RWPE2 (cell line): ENCODE results near the gene FYB1.

Experiments
- ATAC-seq: fragments of 200-7000 bp; cut with Tn5 transposase; 3 replicates; pipeline ENCODE4 v1.9.1; 2021; ENCODE audit warnings: low read depth
- DNase-seq: peaks from one replicate; pipeline ENCODE4 v3.0.0-alpha.2; 2020; ENCODE audit warnings: low spot score
- H3K27ac ChIP-seq: fragments of 450-650 bp; 2 replicates; pipeline ENCODE4 v1.5.1; 2017; ENCODE audit warnings: mild to moderate bottlenecking; ENCODE audit not compliant: poor library complexity, severe bottlenecking
- H3K27me3 ChIP-seq: fragments of 250-450 bp; sonication (Bioruptor Pico); 2 replicates; pipeline ENCODE4 v1.5.1; 2021; ENCODE audit warnings: mild to moderate bottlenecking, moderate library complexity; ENCODE audit not compliant: insufficient read depth, poor library complexity, severe bottlenecking
- H3K36me3 ChIP-seq: fragments of 250-450 bp; sonication (Bioruptor Pico); 2 replicates; pipeline ENCODE4 v1.5.1; 2020; ENCODE audit warnings: low read depth, mild to moderate bottlenecking, moderate library complexity
- H3K4me1 ChIP-seq: fragments of 250-450 bp; sonication (Bioruptor Pico); 2 replicates; pipeline ENCODE4 v1.5.1; 2021; ENCODE audit warnings: mild to moderate bottlenecking, moderate library complexity; ENCODE audit not compliant: insufficient read depth, poor library complexity, severe bottlenecking
- H3K4me3 ChIP-seq: fragments of 250-450 bp; sonication (Bioruptor Pico); 2 replicates; pipeline ENCODE4 v1.5.1; 2021; ENCODE audit warnings: mild to moderate bottlenecking, moderate library complexity; ENCODE audit not compliant: severe bottlenecking
- H3K9me3 ChIP-seq: fragments of 250-450 bp; sonication (Bioruptor Pico); 2 replicates; pipeline ENCODE4 v1.5.1; 2021; ENCODE audit warnings: mild to moderate bottlenecking, moderate library complexity; ENCODE audit not compliant: severe bottlenecking
- CTCF ChIP-seq: fragments of 450-650 bp; IDR thresholded peaks from one replicate; pipeline ENCODE4 v1.5.1; 2017; ENCODE audit warnings: mild to moderate bottlenecking, moderate library complexity; ENCODE audit not compliant: poor library complexity, severe bottlenecking

FYB1 gene

GRCh38 chr5:39161578-39161977 lies 57.8 kb downstream of the FYB1 start:
- no peak overlapping the region for H3K4me3 ChIP-seq
- ATAC-seq = no peak
- no peaks in the 10 kb centered on the region for H3K27me3 ChIP-seq
- no peak overlapping the region for H3K27ac ChIP-seq
- no peak for TF ChIP-seq CTCF
- peaks cover 8% of the 10 kb centered on the region for H3K4me1 ChIP-seq
- no peaks in the 10 kb centered on the region for H3K36me3 ChIP-seq
- H3K9me3 ChIP-seq = no peaks in the 10 kb centered on the region
- DNase-seq = no peak

- peaks cover 8% of the 10 kb centered on the region for H3K4me1 ChIP-seq
- TF ChIP-seq CTCF = no peak
- no peak overlapping the region for H3K27ac ChIP-seq
- H3K27me3 ChIP-seq = no peaks in the 10 kb centered on the region
- DNase-seq (no peak), ATAC-seq (no peak)
- H3K36me3 ChIP-seq = no peaks in the 10 kb centered on the region
- no peaks in the 10 kb centered on the region for H3K9me3 ChIP-seq
- H3K4me3 ChIP-seq = no peak overlapping the region
Measured at GRCh38 chr5:39160576-39161213, 58.7 kb downstream of the FYB1 start.

DNA sequence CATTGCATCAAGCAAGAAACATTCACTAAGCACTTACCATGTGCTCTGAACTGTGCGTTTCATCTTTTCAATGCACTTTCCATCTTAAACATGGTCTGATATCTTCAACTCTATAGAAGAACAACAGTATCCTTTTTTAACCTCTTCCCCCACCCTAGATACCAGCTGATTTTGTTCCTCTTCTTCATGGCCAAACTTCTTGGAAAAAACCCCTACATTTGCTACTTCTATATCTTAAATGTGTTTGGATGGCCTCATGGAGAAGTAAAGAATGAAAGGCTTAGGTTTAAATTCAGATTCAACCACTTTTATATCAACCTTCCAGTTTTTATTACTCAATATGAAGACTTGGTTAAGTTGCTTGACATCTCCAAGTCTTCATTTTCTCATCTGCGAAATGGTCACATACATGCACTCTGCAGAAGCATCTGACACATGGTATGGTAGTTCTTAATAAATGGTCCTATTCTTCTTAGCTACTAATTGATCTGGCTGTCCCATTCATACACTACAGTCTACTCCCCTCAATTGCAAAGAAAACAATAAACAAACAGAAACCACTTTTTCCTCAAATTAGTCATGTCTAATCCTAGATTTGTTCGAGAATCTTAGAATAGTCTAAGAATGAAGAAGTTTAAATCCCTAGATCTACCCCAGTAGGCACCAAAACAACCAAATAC lies 59.4 kb downstream of the FYB1 start:
- no peaks in the 10 kb centered on the region for H3K27me3 ChIP-seq
- H3K4me3 ChIP-seq = no peak overlapping the region
- H3K4me1 ChIP-seq = peaks cover 8% of the 10 kb centered on the region
- no peaks in the 10 kb centered on the region for H3K9me3 ChIP-seq
- ATAC-seq (no peak), DNase-seq (no peak)
- TF ChIP-seq CTCF = no peak
- H3K36me3 ChIP-seq = no peaks in the 10 kb centered on the region
- no peak overlapping the region for H3K27ac ChIP-seq

DNA sequence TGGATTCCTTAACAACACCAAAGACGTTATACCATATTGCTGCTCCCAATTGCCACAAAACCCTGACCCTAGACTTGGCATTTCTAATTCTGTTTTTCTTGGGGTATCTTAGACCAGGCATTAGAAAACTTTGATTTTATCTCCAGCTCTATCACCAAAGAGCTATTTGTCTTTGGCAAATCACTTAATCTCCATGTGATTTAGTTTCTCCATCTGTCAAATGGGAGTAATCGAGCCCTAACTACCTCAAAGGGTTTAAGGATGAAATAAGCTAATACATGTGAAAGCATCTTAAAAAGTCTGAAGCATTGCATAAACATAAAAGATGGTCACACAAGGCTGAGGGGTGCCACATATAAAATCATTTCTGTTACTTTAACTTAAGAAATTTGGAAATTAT lies 60.6 kb downstream of the FYB1 start:
- no peaks in the 10 kb centered on the region for H3K27me3 ChIP-seq
- H3K27ac ChIP-seq = peak overlapping the region; percentile 27
- DNase-seq (no peak), ATAC-seq (no peak)
- peaks cover 8% of the 10 kb centered on the region for H3K4me1 ChIP-seq
- no peak for TF ChIP-seq CTCF
- H3K9me3 ChIP-seq = no peaks in the 10 kb centered on the region
- no peak overlapping the region for H3K4me3 ChIP-seq
- H3K36me3 ChIP-seq = no peaks in the 10 kb centered on the region

- no peak for TF ChIP-seq CTCF
- Histone ChIP-seq H3K9me3 (no peaks in the 10 kb centered on the region), H3K36me3 (no peaks in the 10 kb centered on the region), H3K4me1 (peaks cover 8% of the 10 kb centered on the region), H3K4me3 (no peak overlapping the region), H3K27me3 (no peaks in the 10 kb centered on the region), H3K27ac (peak overlapping the region; percentile 27)
- DNase-seq (peak; percentile 81), ATAC-seq (peak; percentile 99)
Measured at GRCh38 chr5:39158127-39158593, 61.2 kb downstream of the FYB1 start.
